Measurements from ENCODE around the gene SGTA.
A peak's percentile ranks its signal among the peaks of the same experiment; 100 is the strongest.

SGTA gene

DNA sequence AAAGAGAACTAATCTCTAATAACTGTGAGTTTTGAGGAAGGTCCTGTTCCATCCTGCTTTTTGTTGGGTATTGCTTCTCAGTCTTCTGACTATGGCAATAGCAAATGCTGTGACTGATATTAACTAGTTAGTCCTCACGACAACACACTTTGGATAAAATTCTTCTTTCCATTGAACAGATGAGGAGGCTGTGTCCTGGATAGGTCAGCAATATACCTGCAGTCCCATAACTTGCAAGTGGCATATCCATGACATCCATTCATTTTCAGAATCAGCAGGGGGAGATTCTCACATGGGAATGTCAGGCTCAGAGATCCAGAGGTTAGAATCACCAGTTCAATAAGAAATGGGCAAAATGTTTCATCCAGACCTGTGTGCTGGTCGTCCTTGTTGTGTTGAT lies 43.9 kb upstream of the SGTA start:
- H3K9me3 ChIP-seq (ENCODE audit: control insufficient read depth, insufficient read depth, low read depth, low read length): no peaks in the 10 kb centered on the region
- H3K4me1 ChIP-seq (ENCODE audit: control insufficient read depth, insufficient read depth, low read length): no peaks in the 10 kb centered on the region
- H3K27ac ChIP-seq (ENCODE audit: extremely low read depth, low read depth, low read length): no peak overlapping the region
- POLR2A ChIA-PET: no interaction called here
- peaks cover 0 to 33% of the 10 kb centered on the region in 2 experiments; a peak in 2 of 3 replicates for H3K36me3 ChIP-seq (ENCODE audit: control insufficient read depth in 2 of 2, insufficient read depth in 1 of 2, low read length in 2 of 2)
- CTCF ChIA-PET: no interaction called here
- peak; percentile 98 for TF ChIP-seq ZNF157 (tag by site-specific recombination; IDR thresholded peaks at IDR 0.05)
- TF ChIP-seq REPIN1 (tag by site-specific recombination; IDR thresholded peaks at IDR 0.05; ENCODE audit: low read depth): no peak
- H3K4me3 ChIP-seq (ENCODE audit: low read depth, low read length): no peak overlapping the region

DNA sequence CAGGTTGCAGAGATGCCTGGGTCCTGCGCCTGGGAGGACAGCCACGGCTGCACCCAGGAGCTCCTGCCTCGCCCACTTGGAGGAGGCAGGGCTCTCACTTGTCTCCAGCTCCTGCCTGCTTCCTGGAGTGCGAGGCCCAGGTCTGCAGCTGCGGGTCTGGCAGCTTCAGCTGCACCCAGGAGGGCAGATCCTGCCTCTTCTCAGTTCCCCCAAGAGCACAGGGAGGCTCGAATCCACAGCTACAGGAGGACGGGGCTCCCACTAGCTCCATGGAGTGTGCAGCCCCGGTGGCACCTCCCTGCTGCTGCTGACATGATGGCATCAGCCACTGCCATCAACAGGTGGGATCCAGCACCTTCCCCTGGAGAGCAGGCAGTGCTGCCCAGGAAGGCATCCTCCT lies 41.1 kb upstream of the SGTA start:
- CTCF ChIA-PET: no interaction called here
- Histone ChIP-seq H3K36me3 (ENCODE audit: control insufficient read depth in 2 of 2, insufficient read depth in 1 of 2, low read length in 2 of 2) (peaks cover 0 to 33% of the 10 kb centered on the region in 2 experiments; a peak in 2 of 3 replicates), H3K9me3 (ENCODE audit: control insufficient read depth, insufficient read depth, low read depth, low read length) (no peaks in the 10 kb centered on the region), H3K27ac (ENCODE audit: extremely low read depth, low read depth, low read length) (no peak overlapping the region), H3K4me3 (ENCODE audit: low read depth, low read length) (no peak overlapping the region), H3K4me1 (ENCODE audit: control insufficient read depth, insufficient read depth, low read length) (no peaks in the 10 kb centered on the region)
- TF ChIP-seq ZNF785 (tag by site-specific recombination; IDR thresholded peaks at IDR 0.05) (no peak), SCRT1 (tag by site-specific recombination; IDR thresholded peaks at IDR 0.05; ENCODE audit: borderline replicate concordance) (no peak; the same call in 1 of the 2 replicates), ZNF707 (tag by site-specific recombination; IDR thresholded peaks at IDR 0.05) (no peak), SCRT2 (tag by site-specific recombination; IDR thresholded peaks at IDR 0.05) (peak; percentile 83)
- TF ChIP-seq, protein P1, sequence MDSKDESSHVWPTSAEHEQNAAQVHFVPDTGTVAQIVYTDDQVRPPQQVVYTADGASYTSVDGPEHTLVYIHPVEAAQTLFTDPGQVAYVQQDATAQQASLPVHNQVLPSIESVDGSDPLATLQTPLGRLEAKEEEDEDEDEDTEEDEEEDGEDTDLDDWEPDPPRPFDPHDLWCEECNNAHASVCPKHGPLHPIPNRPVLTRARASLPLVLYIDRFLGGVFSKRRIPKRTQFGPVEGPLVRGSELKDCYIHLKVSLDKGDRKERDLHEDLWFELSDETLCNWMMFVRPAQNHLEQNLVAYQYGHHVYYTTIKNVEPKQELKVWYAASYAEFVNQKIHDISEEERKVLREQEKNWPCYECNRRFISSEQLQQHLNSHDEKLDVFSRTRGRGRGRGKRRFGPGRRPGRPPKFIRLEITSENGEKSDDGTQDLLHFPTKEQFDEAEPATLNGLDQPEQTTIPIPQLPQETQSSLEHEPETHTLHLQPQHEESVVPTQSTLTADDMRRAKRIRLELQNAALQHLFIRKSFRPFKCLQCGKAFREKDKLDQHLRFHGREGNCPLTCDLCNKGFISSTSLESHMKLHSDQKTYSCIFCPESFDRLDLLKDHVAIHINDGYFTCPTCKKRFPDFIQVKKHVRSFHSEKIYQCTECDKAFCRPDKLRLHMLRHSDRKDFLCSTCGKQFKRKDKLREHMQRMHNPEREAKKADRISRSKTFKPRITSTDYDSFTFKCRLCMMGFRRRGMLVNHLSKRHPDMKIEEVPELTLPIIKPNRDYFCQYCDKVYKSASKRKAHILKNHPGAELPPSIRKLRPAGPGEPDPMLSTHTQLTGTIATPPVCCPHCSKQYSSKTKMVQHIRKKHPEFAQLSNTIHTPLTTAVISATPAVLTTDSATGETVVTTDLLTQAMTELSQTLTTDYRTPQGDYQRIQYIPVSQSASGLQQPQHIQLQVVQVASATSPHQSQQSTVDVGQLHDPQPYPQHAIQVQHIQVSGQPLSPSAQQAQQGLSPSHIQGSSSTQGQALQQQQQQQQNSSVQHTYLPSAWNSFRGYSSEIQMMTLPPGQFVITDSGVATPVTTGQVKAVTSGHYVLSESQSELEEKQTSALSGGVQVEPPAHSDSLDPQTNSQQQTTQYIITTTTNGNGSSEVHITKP (tag by site-specific recombination; IDR thresholded peaks at IDR 0.05): no peak
- TF ChIP-seq, protein P2, sequence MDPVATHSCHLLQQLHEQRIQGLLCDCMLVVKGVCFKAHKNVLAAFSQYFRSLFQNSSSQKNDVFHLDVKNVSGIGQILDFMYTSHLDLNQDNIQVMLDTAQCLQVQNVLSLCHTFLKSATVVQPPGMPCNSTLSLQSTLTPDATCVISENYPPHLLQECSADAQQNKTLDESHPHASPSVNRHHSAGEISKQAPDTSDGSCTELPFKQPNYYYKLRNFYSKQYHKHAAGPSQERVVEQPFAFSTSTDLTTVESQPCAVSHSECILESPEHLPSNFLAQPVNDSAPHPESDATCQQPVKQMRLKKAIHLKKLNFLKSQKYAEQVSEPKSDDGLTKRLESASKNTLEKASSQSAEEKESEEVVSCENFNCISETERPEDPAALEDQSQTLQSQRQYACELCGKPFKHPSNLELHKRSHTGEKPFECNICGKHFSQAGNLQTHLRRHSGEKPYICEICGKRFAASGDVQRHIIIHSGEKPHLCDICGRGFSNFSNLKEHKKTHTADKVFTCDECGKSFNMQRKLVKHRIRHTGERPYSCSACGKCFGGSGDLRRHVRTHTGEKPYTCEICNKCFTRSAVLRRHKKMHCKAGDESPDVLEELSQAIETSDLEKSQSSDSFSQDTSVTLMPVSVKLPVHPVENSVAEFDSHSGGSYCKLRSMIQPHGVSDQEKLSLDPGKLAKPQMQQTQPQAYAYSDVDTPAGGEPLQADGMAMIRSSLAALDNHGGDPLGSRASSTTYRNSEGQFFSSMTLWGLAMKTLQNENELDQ (tag by site-specific recombination; IDR thresholded peaks at IDR 0.05; ENCODE audit: low read depth): no peak
- TF ChIP-seq, protein P3, sequence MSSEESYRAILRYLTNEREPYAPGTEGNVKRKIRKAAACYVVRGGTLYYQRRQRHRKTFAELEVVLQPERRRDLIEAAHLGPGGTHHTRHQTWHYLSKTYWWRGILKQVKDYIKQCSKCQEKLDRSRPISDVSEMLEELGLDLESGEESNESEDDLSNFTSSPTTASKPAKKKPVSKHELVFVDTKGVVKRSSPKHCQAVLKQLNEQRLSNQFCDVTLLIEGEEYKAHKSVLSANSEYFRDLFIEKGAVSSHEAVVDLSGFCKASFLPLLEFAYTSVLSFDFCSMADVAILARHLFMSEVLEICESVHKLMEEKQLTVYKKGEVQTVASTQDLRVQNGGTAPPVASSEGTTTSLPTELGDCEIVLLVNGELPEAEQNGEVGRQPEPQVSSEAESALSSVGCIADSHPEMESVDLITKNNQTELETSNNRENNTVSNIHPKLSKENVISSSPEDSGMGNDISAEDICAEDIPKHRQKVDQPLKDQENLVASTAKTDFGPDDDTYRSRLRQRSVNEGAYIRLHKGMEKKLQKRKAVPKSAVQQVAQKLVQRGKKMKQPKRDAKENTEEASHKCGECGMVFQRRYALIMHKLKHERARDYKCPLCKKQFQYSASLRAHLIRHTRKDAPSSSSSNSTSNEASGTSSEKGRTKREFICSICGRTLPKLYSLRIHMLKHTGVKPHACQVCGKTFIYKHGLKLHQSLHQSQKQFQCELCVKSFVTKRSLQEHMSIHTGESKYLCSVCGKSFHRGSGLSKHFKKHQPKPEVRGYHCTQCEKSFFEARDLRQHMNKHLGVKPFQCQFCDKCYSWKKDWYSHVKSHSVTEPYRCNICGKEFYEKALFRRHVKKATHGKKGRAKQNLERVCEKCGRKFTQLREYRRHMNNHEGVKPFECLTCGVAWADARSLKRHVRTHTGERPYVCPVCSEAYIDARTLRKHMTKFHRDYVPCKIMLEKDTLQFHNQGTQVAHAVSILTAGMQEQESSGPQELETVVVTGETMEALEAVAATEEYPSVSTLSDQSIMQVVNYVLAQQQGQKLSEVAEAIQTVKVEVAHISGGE (tag by site-specific recombination; conservative IDR thresholded peaks at IDR 0.05; ENCODE audit: low read depth): no peak
- TF ChIP-seq, protein P4, sequence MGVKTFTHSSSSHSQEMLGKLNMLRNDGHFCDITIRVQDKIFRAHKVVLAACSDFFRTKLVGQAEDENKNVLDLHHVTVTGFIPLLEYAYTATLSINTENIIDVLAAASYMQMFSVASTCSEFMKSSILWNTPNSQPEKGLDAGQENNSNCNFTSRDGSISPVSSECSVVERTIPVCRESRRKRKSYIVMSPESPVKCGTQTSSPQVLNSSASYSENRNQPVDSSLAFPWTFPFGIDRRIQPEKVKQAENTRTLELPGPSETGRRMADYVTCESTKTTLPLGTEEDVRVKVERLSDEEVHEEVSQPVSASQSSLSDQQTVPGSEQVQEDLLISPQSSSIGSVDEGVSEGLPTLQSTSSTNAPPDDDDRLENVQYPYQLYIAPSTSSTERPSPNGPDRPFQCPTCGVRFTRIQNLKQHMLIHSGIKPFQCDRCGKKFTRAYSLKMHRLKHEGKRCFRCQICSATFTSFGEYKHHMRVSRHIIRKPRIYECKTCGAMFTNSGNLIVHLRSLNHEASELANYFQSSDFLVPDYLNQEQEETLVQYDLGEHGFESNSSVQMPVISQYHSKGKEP (tag by site-specific recombination; IDR thresholded peaks at IDR 0.05): no peak
- POLR2A ChIA-PET: interaction anchor here (0.8 to 1.5 kb wide), 2 partner anchors 17 kb away, joined by 3 to 6 read pairs; partner anchors contain the start of gene ZNF555
